Testis (tissue), 2 donors: ENCODE results near the gene CTPS2.
"Not testable (repeated sequence)": the region's sequence is repeated elsewhere in the genome, so short reads cannot be mapped to it uniquely, and the experiment has no call there.

ENCODE experiments used
- POLR2A ChIP-seq: fragments of 450-650 bp; IDR thresholded peaks from one replicate; pipeline ENCODE4 v1.6.1; 2017; ENCODE audit warnings: antibody characterized with exemption, mild to moderate bottlenecking, moderate library complexity
- TF ChIP-seq, protein P1 (sequence below), 3 experiments: fragments of 450-650 bp in 2 of 3; fragments of 200-600 bp in 1 of 3; sonication (generic) in 1 of 3; IDR thresholded peaks; one replicate each; pipeline ENCODE4 v1.5.1; 2016 to 2019; ENCODE audit warnings: antibody characterized with exemption in 3 of 3, mild to moderate bottlenecking in 2 of 3, moderate library complexity in 1 of 3

DNA sequence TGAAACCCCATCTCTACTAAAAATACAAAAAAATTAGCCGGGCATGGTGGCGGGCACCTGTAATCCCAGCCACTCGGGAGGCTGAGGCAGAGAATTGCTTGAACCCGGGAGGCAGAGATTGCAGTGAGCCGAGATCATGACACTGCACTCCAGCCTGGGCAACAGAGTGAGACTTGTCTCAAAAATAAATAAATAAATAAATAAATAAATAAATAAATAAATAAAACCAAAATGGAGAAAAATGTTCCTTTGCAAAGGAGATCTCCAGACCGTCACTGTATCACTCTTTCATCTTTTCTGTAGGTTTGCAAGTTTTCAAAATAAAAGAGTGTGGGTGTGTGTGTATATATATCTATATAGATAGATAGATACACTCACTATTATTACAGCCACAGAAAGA, 109.2 kb downstream of the CTPS2 start:
- TF ChIP-seq, protein P1, sequence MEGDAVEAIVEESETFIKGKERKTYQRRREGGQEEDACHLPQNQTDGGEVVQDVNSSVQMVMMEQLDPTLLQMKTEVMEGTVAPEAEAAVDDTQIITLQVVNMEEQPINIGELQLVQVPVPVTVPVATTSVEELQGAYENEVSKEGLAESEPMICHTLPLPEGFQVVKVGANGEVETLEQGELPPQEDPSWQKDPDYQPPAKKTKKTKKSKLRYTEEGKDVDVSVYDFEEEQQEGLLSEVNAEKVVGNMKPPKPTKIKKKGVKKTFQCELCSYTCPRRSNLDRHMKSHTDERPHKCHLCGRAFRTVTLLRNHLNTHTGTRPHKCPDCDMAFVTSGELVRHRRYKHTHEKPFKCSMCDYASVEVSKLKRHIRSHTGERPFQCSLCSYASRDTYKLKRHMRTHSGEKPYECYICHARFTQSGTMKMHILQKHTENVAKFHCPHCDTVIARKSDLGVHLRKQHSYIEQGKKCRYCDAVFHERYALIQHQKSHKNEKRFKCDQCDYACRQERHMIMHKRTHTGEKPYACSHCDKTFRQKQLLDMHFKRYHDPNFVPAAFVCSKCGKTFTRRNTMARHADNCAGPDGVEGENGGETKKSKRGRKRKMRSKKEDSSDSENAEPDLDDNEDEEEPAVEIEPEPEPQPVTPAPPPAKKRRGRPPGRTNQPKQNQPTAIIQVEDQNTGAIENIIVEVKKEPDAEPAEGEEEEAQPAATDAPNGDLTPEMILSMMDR (IDR thresholded peaks at IDR 0.05), result not testable (repeated sequence)
- TF ChIP-seq POLR2A, result not testable (repeated sequence)
